Peyer's patch (tissue), 4 donors: ENCODE measurements around the gene TRHDE.

Experiments used
- CTCF ChIP-seq, 6 experiments: fragments of 450-650 bp in 4 of 6; fragments of 200-600 bp in 2 of 6; sonication (generic) in 1 of 6; IDR thresholded peaks; one replicate each; pipeline ENCODE4 v1.5.1; 2017 to 2019; ENCODE audit warnings: antibody characterized with exemption in 6 of 6, mild to moderate bottlenecking in 3 of 6, moderate library complexity in 1 of 6
- POLR2A ChIP-seq, 2 donors: fragments of 450-650 bp; IDR thresholded peaks; one replicate each; pipeline ENCODE4 v1.5.1; 2017; ENCODE audit warnings: antibody characterized with exemption in 2 of 2, mild to moderate bottlenecking in 2 of 2, moderate library complexity in 2 of 2

- TF ChIP-seq CTCF (IDR thresholded peaks at IDR 0.05) = no peak
- no peak for TF ChIP-seq POLR2A (IDR thresholded peaks at IDR 0.05)
These were observed 298.4 kb downstream of the TRHDE start for GRCh38 chr12:72570601-72571000.
